Fibroblast of lung (primary cell): ENCODE data around the gene SEC14L3. TPM values are rescaled to one million over a fixed set of nuclear protein-coding genes. Genes with fewer than 3 reads are reported as not detected.

Source experiments
- DNase-seq, 2 donors: peaks; one replicate each; pipeline versions ENCODE4 v3.0.0 to v3.0.0-alpha.2; 2010; ENCODE audit warnings: low read depth in 2 of 2
- H2AFZ ChIP-seq: 2 replicates; pipeline ENCODE4 v1.5.1; 2012; ENCODE audit warnings: low read length, control low read depth, inconsistent platforms
- H3K27ac ChIP-seq: 2 replicates; pipeline ENCODE4 v1.5.1; 2011; ENCODE audit warnings: low read length, control low read depth; ENCODE audit not compliant: insufficient read depth
- H3K27me3 ChIP-seq: 2 replicates; pipeline ENCODE4 v1.5.1; 2011; ENCODE audit warnings: mild to moderate bottlenecking, low read length; ENCODE audit not compliant: control insufficient read depth, insufficient read depth
- H3K36me3 ChIP-seq: 2 replicates; pipeline ENCODE4 v1.5.1; 2011; ENCODE audit warnings: low read length; ENCODE audit not compliant: control insufficient read depth, insufficient read depth
- H3K4me1 ChIP-seq: 2 replicates; pipeline ENCODE4 v1.5.1; 2011; ENCODE audit warnings: low read length; ENCODE audit not compliant: control insufficient read depth, insufficient read depth; ENCODE audit errors: extremely low read depth
- H3K4me2 ChIP-seq: 2 replicates; pipeline ENCODE4 v1.5.1; 2011; ENCODE audit warnings: low read length, control low read depth; ENCODE audit not compliant: insufficient read depth; ENCODE audit errors: extremely low read depth
- H3K4me3 ChIP-seq, 4 experiments: fragments of 200-600 bp in 1 of 4; sonication (generic) in 1 of 4; replicated peaks in 1 of 4; 2 replicates each; pipeline ENCODE4 v1.5.1; 2011 to 2016; ENCODE audit warnings: low read length in 4 of 4, low read depth in 3 of 4, mild to moderate bottlenecking in 3 of 4, control low read depth in 2 of 4, inconsistent platforms in 1 of 4, mixed read lengths in 1 of 4; ENCODE audit not compliant: insufficient read depth in 1 of 4; ENCODE audit errors: control extremely low read depth in 1 of 4
- H3K79me2 ChIP-seq: 2 replicates; pipeline ENCODE4 v1.5.1; 2012; ENCODE audit warnings: mild to moderate bottlenecking, low read length, inconsistent platforms; ENCODE audit not compliant: control insufficient read depth, insufficient read depth
- H3K9ac ChIP-seq: 2 replicates; pipeline ENCODE4 v1.5.1; 2011; ENCODE audit warnings: mild to moderate bottlenecking, low read length, control low read depth; ENCODE audit not compliant: insufficient read depth
- H3K9me3 ChIP-seq: 2 replicates; pipeline ENCODE4 v1.5.1; 2012; ENCODE audit warnings: low read depth, low read length; ENCODE audit not compliant: control insufficient read depth, insufficient read depth
- H4K20me1 ChIP-seq: 2 replicates; pipeline ENCODE4 v1.5.1; 2011; ENCODE audit warnings: low read length; ENCODE audit not compliant: control insufficient read depth, insufficient read depth; ENCODE audit errors: extremely low read depth
- CTCF ChIP-seq, 2 donors: IDR thresholded peaks in 1 of 2; conservative IDR thresholded peaks in 1 of 2; 1 replicate in 1 of 2; 2 replicates in 1 of 2; pipeline ENCODE4 v1.5.1; 2011 to 2012; ENCODE audit warnings: low read length in 2 of 2, control low read depth in 1 of 2, inconsistent platforms in 1 of 2, low read depth in 1 of 2, mild to moderate bottlenecking in 1 of 2
- EZH2 ChIP-seq: IDR thresholded peaks from 2 replicates; pipeline ENCODE4 v1.5.1; 2012; ENCODE audit warnings: low read length, control low read depth, mild to moderate bottlenecking; ENCODE audit errors: missing control alignments
- polyA plus RNA-seq, 2 donors: library from polyadenylated mRNA; depleted of rRNA in 1 of 2; stranded (reverse) in 1 of 2; unstranded in 1 of 2; fragments of >200 nt; gene quantifications; 2 replicates each; pipeline ENCODE4 v1.2.1, GENCODE V29; 2011 to 2012; ENCODE audit warnings: missing spikeins in 1 of 2
- total RNA-seq: library from RNA; depleted of rRNA; stranded (reverse); fragments of >200 nt; gene quantifications from 2 replicates; pipeline ENCODE4 v1.2.1, GENCODE V29; 2014

SEC14L3 gene
- total and polyA plus RNA-seq, 2 donors (not counting 1 experiment from before 2014, with no cell fraction given), result not detected

DNA sequence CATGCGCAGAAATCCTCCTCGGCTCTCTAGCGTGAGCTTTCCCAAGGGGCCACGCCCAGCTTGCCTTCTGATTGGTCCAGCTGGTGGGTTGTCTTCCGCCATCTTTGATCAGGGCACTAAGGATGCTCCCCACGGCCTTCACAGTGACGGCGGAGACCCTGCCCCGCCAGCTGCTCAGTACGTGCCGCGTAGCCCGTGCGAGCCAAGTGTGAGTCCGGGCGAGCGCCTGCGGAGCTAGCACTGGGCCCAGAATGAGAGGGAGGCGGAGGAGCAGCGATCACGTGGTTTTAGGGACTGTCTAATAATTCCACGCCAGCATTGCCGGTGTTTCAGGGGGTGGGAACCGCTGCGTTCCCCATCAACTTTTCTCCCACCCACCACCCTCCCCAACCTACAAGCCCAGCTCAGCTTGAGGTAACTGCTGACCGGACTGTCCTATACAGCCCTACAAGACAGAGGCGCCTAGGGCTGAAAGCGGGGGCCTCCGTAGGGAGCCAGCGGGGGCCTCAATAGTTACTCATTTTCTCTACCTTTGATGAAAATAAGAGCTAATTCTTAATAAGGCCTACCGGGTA, 47.8 kb downstream of the SEC14L3 start:
- peak overlapping the region; percentile 73 for H3K4me2 ChIP-seq
- no peaks in the 10 kb centered on the region for H4K20me1 ChIP-seq
- TF ChIP-seq EZH2, result no peak
- TF ChIP-seq CTCF (conservative IDR thresholded peaks at IDR 0.05 in 1 of 2, IDR thresholded peaks at IDR 0.05 in 1 of 2; ENCODE audit: low read depth in 1 of 2, low read length in 2 of 2), result no peak
- H3K79me2 ChIP-seq, result no peaks in the 10 kb centered on the region
- no peaks in the 10 kb centered on the region for H3K27me3 ChIP-seq
- peak; percentile 99 to 100 for DNase-seq
- peak overlapping the region; percentile 65 for H2AFZ ChIP-seq
- H3K27ac ChIP-seq, result peak overlapping the region; percentile 93
- H3K9me3 ChIP-seq, result no peaks in the 10 kb centered on the region
- H3K4me3 ChIP-seq, result peak overlapping the region; percentile 35 to 67 (median 52)
- H3K9ac ChIP-seq, result peak overlapping the region; percentile 88
- H3K4me1 ChIP-seq, result peaks cover 36% of the 10 kb centered on the region
- H3K36me3 ChIP-seq, result no peaks in the 10 kb centered on the region

GRCh38 chr22:30423301-30423958, 48.4 kb downstream of the SEC14L3 start:
- Histone ChIP-seq H3K36me3 (peaks cover 2% of the 10 kb centered on the region), H3K4me2 (peak overlapping the region; percentile 73), H3K4me3 (peak overlapping the region; percentile 34 to 67 (median 51)), H2AFZ (no peak overlapping the region), H4K20me1 (no peaks in the 10 kb centered on the region), H3K27ac (peak overlapping the region; percentile 93), H3K4me1 (peaks cover 36% of the 10 kb centered on the region), H3K27me3 (no peaks in the 10 kb centered on the region), H3K79me2 (no peaks in the 10 kb centered on the region), H3K9ac (peak overlapping the region; percentile 88), H3K9me3 (no peaks in the 10 kb centered on the region)
- DNase-seq, result no peak
- TF ChIP-seq EZH2 (no peak), CTCF (conservative IDR thresholded peaks at IDR 0.05 in 1 of 2, IDR thresholded peaks at IDR 0.05 in 1 of 2; ENCODE audit: low read depth in 1 of 2, low read length in 2 of 2) (no peak)

- Histone ChIP-seq H3K9me3 (no peaks in the 10 kb centered on the region), H3K4me2 (peak overlapping the region; percentile 73), H3K4me3 (peak overlapping the region; percentile 34 to 67 (median 51)), H3K36me3 (peaks cover 3% of the 10 kb centered on the region), H3K79me2 (no peaks in the 10 kb centered on the region), H4K20me1 (no peaks in the 10 kb centered on the region), H2AFZ (no peak overlapping the region), H3K9ac (peak overlapping the region; percentile 88), H3K27ac (peak overlapping the region; percentile 93), H3K27me3 (no peaks in the 10 kb centered on the region), H3K4me1 (peaks cover 36% of the 10 kb centered on the region)
- DNase-seq, result peak; percentile 92 to 98
- TF ChIP-seq CTCF (conservative IDR thresholded peaks at IDR 0.05 in 1 of 2, IDR thresholded peaks at IDR 0.05 in 1 of 2; ENCODE audit: low read depth in 1 of 2, low read length in 2 of 2) (no peak), EZH2 (no peak)
Measured at GRCh38 chr22:30422481-30423300, 49.1 kb downstream of the SEC14L3 start.
